GM21717 (cell line): ENCODE data around the gene ANXA3.
A peak's percentile ranks its signal among the peaks of the same experiment; 100 is the strongest.
"Not testable (repeated sequence)": the region's sequence is repeated elsewhere in the genome, so short reads cannot be mapped to it uniquely, and the experiment has no call there.

ENCODE experiments used
- ATAC-seq: cut with Tn5 transposase; IDR thresholded peaks from one replicate; pipeline ENCODE4 v1.9.1; 2021; ENCODE audit warnings: mild to moderate bottlenecking, moderate library complexity; ENCODE audit not compliant: unreplicated experiment

Gene ANXA3

GRCh38 chr4:78542373-78542772, 9.2 kb upstream of the ANXA3 start:
- no peak for ATAC-seq

- no peak for ATAC-seq
Measured at GRCh38 chr4:78543424-78544125, 8.0 kb upstream of the ANXA3 start.

GRCh38 chr4:78544678-78545077, 6.9 kb upstream of the ANXA3 start:
- ATAC-seq, result no peak

GRCh38 chr4:78545275-78546246, 6.0 kb upstream of the ANXA3 start:
- ATAC-seq, result no peak

- not testable (repeated sequence) for ATAC-seq
Measured at GRCh38 chr4:78547899-78548298, 3.7 kb upstream of the ANXA3 start.

GRCh38 chr4:78548889-78549288, 2.7 kb upstream of the ANXA3 start:
- ATAC-seq, result not testable (repeated sequence)

GRCh38 chr4:78552389-78553042, 946 bp downstream of the ANXA3 start:
- ATAC-seq, result no peak

GRCh38 chr4:78553043-78553396, 1.4 kb downstream of the ANXA3 start:
- no peak for ATAC-seq

GRCh38 chr4:78553529-78554060, 2.0 kb downstream of the ANXA3 start:
- ATAC-seq, result no peak

- no peak for ATAC-seq
Measured at GRCh38 chr4:78556665-78557064, 5.1 kb downstream of the ANXA3 start.

- ATAC-seq, result no peak
Measured at GRCh38 chr4:78557841-78558240, 6.3 kb downstream of the ANXA3 start.

- no peak for ATAC-seq
Measured at GRCh38 chr4:78558410-78558809, 6.8 kb downstream of the ANXA3 start.

GRCh38 chr4:78560296-78560963, 8.9 kb downstream of the ANXA3 start:
- ATAC-seq, result no peak

- no peak for ATAC-seq
Measured at GRCh38 chr4:78561677-78562076, 10.1 kb downstream of the ANXA3 start.

GRCh38 chr4:78562687-78563086, 11.1 kb downstream of the ANXA3 start:
- ATAC-seq, result no peak

GRCh38 chr4:78565971-78566372, 14.4 kb downstream of the ANXA3 start:
- no peak for ATAC-seq

GRCh38 chr4:78566834-78567499, 15.4 kb downstream of the ANXA3 start:
- peak; percentile 80 for ATAC-seq

- ATAC-seq, result no peak
Measured at GRCh38 chr4:78567500-78568060, 16.0 kb downstream of the ANXA3 start.

- ATAC-seq, result no peak
Measured at GRCh38 chr4:78568640-78569305, 17.2 kb downstream of the ANXA3 start.
